Thyroid gland (tissue), 4 donors: ENCODE measurements around the gene ARMH1. TPM values are rescaled to one million over a fixed set of nuclear protein-coding genes. Genes with fewer than 3 reads are reported as not detected.

Experiments used
- DNase-seq, 2 donors: peaks; one replicate each; pipeline ENCODE4 v3.0.0-alpha.2; 2019
- H3K27ac ChIP-seq, 3 donors: fragments of 200-600 bp; sonication (generic); 1 replicate in 2 of 3; 2 replicates in 1 of 3; pipeline ENCODE4 v1.5.1; 2016 to 2019; ENCODE audit warnings: mild to moderate bottlenecking in 1 of 3, moderate library complexity in 1 of 3
- H3K27me3 ChIP-seq: fragments of 200-600 bp; sonication (generic); one replicate; pipeline ENCODE4 v1.5.1; 2019
- H3K36me3 ChIP-seq, 2 donors: fragments of 200-600 bp; sonication (generic); one replicate each; pipeline ENCODE4 v1.5.1; 2016 to 2019
- H3K4me1 ChIP-seq, 2 donors: fragments of 200-600 bp; sonication (generic); one replicate each; pipeline ENCODE4 v1.5.1; 2017 to 2019
- H3K4me3 ChIP-seq, 3 donors: fragments of 200-600 bp; sonication (generic); replicated peaks in 1 of 3; 1 replicate in 2 of 3; 2 replicates in 1 of 3; pipeline ENCODE4 v1.5.1; 2016; ENCODE audit warnings: mild to moderate bottlenecking in 1 of 3
- H3K9me3 ChIP-seq: fragments of 200-600 bp; sonication (generic); one replicate; pipeline ENCODE4 v1.5.1; 2017
- CTCF ChIP-seq, 6 experiments: fragments of 200-600 bp in 3 of 6; fragments of 450-650 bp in 3 of 6; sonication (generic) in 3 of 6; IDR thresholded peaks; one replicate each; pipeline ENCODE4 v1.5.1; 2016 to 2019; ENCODE audit warnings: antibody characterized with exemption in 6 of 6, mild to moderate bottlenecking in 2 of 6, inconsistent platforms in 1 of 6, moderate library complexity in 1 of 6
- POLR2A ChIP-seq, 2 donors: fragments of 450-650 bp; IDR thresholded peaks; one replicate each; pipeline ENCODE4 v1.6.1; 2017; ENCODE audit warnings: antibody characterized with exemption in 2 of 2, mild to moderate bottlenecking in 2 of 2, moderate library complexity in 1 of 2
- WGBS, 2 donors: methylation state at CpG; one replicate each; pipeline ENCODE4 v1.1.5; 2017; 5-methylcytosine and 5-hydroxymethylcytosine counted together
- intact Hi-C: fragments of 100-400 bp; cut with DNase I; formaldehyde crosslinking; loops from one replicate; pipeline ENCODE4 v1.15.1; 2023
- total RNA-seq, 4 donors: library from RNA; depleted of rRNA; stranded (reverse); fragments of >200 nt; gene quantifications; one replicate each; pipeline ENCODE4 v1.2.3, GENCODE V29; 2016

The ARMH1 gene
- total RNA-seq, 4 donors from 2014 or later = 1.3 to 1.9 TPM; not detected in 2

GRCh38 chr1:44649788-44650158 lies 24.7 kb upstream of the ARMH1 start:
- Histone ChIP-seq H3K4me1 (no peaks in the 10 kb centered on the region), H3K4me3 (no peak overlapping the region), H3K27me3 (no peaks in the 10 kb centered on the region), H3K9me3 (no peaks in the 10 kb centered on the region), H3K27ac (no peak overlapping the region), H3K36me3 (peaks cover 41 to 51% of the 10 kb centered on the region in 2 donors)
- no peak for TF ChIP-seq CTCF (IDR thresholded peaks at IDR 0.05)
- TF ChIP-seq POLR2A (IDR thresholded peaks at IDR 0.05) = no peak
- 93 to 95% methylated on average over 10 to 13 of the region's 13 CpGs for WGBS, 2 donors
- intact Hi-C loops = no loop called here
- no peak for DNase-seq

- Histone ChIP-seq H3K27me3 (no peaks in the 10 kb centered on the region), H3K9me3 (no peaks in the 10 kb centered on the region), H3K4me3 (no peak overlapping the region), H3K36me3 (peaks cover 36 to 46% of the 10 kb centered on the region in 2 donors), H3K27ac (no peak overlapping the region), H3K4me1 (no peaks in the 10 kb centered on the region)
- TF ChIP-seq CTCF (IDR thresholded peaks at IDR 0.05) = no peak
- TF ChIP-seq POLR2A (IDR thresholded peaks at IDR 0.05) = no peak
- WGBS, 2 donors = 91% methylated on average over 22 of the region's 23 CpGs
- intact Hi-C loops = no loop called here
- no peak for DNase-seq
Measured at GRCh38 chr1:44650159-44650831, 24.2 kb upstream of the ARMH1 start.

- TF ChIP-seq POLR2A (IDR thresholded peaks at IDR 0.05) (no peak), CTCF (IDR thresholded peaks at IDR 0.05) (no peak)
- intact Hi-C loops = no loop called here
- no peaks in the 10 kb centered on the region for H3K27me3 ChIP-seq
- H3K4me1 ChIP-seq = no peaks in the 10 kb centered on the region
- peaks cover 28 to 38% of the 10 kb centered on the region in 2 donors for H3K36me3 ChIP-seq
- no peak overlapping the region for H3K27ac ChIP-seq
- H3K4me3 ChIP-seq = no peak overlapping the region
- no peaks in the 10 kb centered on the region for H3K9me3 ChIP-seq
- DNase-seq = no peak
- WGBS, 2 donors = 87 to 88% methylated on average over 8 of the region's 8 CpGs
Measured at GRCh38 chr1:44651069-44651468, 23.4 kb upstream of the ARMH1 start.

- 60 to 66% methylated on average over 6 to 7 of the region's 7 CpGs for WGBS, 2 donors
- DNase-seq = peak; percentile 72 to 75
- peak; percentile 79 to 97 (median 84) for TF ChIP-seq CTCF (IDR thresholded peaks at IDR 0.05)
- no peak for TF ChIP-seq POLR2A (IDR thresholded peaks at IDR 0.05)
- intact Hi-C loops = no loop called here
- no peak overlapping the region for H3K4me3 ChIP-seq
- H3K27me3 ChIP-seq = no peaks in the 10 kb centered on the region
- peaks cover 26 to 31% of the 10 kb centered on the region in 2 donors for H3K36me3 ChIP-seq
- H3K9me3 ChIP-seq = no peaks in the 10 kb centered on the region
- no peaks in the 10 kb centered on the region for H3K4me1 ChIP-seq
- H3K27ac ChIP-seq = no peak overlapping the region
Measured at GRCh38 chr1:44652445-44653106, 21.9 kb upstream of the ARMH1 start.
